Gastroesophageal sphincter (tissue), 4 donors: ENCODE results near the gene OR51B2. TPM values are rescaled to one million over a fixed set of nuclear protein-coding genes. Genes with fewer than 3 reads are reported as not detected.

Experiments used
- ATAC-seq: fragments of 150-250 bp; one replicate; pipeline ENCODE4 v1.9.1; 2016; ENCODE audit warnings: mild to moderate bottlenecking, moderate library complexity
- H3K27ac ChIP-seq, 4 donors: fragments of 200-600 bp; sonication (generic) in 3 of 4; 1 replicate in 3 of 4; 2 replicates in 1 of 4; pipeline ENCODE4 v1.5.1; 2016 to 2019
- H3K27me3 ChIP-seq: fragments of 200-600 bp; sonication (generic); one replicate; pipeline ENCODE4 v1.5.1; 2019
- H3K36me3 ChIP-seq, 2 donors: fragments of 200-600 bp; sonication (generic); one replicate each; pipeline ENCODE4 v1.5.1; 2019; ENCODE audit warnings: control low read depth in 1 of 2
- H3K4me1 ChIP-seq, 3 donors: fragments of 200-600 bp; sonication (generic); 1 replicate in 2 of 3; 2 replicates in 1 of 3; pipeline ENCODE4 v1.5.1; 2016 to 2019; ENCODE audit warnings: control low read depth in 2 of 3
- H3K4me3 ChIP-seq, 2 donors: fragments of 200-600 bp; sonication (generic); one replicate each; pipeline ENCODE4 v1.5.1; 2019; ENCODE audit warnings: mild to moderate bottlenecking in 1 of 2, moderate library complexity in 1 of 2
- H3K9me3 ChIP-seq, 3 donors: fragments of 200-600 bp; sonication (generic); one replicate each; pipeline ENCODE4 v1.5.1; 2017 to 2019; ENCODE audit warnings: control low read depth in 2 of 3
- EP300 ChIP-seq: sonication (generic); formaldehyde crosslinking; IDR thresholded peaks from one replicate; pipeline ENCODE4 v1.6.1; 2017; ENCODE audit warnings: antibody characterized with exemption, mild to moderate bottlenecking
- POLR2A ChIP-seq, 2 donors: fragments of 450-650 bp; IDR thresholded peaks; one replicate each; pipeline ENCODE4 v1.6.1; 2017; ENCODE audit warnings: antibody characterized with exemption in 2 of 2, mild to moderate bottlenecking in 2 of 2, moderate library complexity in 1 of 2
- POLR2AphosphoS5 ChIP-seq: sonication (generic); formaldehyde crosslinking; IDR thresholded peaks from one replicate; pipeline ENCODE4 v1.6.1; 2017; ENCODE audit warnings: antibody characterized with exemption
- WGBS, 2 donors: methylation state at CpG; one replicate each; pipeline ENCODE4 v1.1.5; 2018; ENCODE audit warnings: low coverage in 1 of 2; 5-methylcytosine and 5-hydroxymethylcytosine counted together
- small RNA-seq, 4 donors: library from RNA; depleted of rRNA; stranded (forward); fragments of <200 nt; gene quantifications; one replicate each; pipeline ENCODE3, GENCODE V24; 2016
- total RNA-seq, 4 donors: library from RNA; depleted of rRNA; stranded (reverse); fragments of >200 nt; gene quantifications; one replicate each; pipeline ENCODE4 v1.1.0, GENCODE V29; 2016
- TF ChIP-seq, protein P1 (sequence below), 4 experiments: fragments of 200-600 bp in 2 of 4; fragments of 450-650 bp in 2 of 4; sonication (generic) in 1 of 4; IDR thresholded peaks; one replicate each; pipeline ENCODE4 v1.5.1; 2017 to 2019; ENCODE audit warnings: antibody characterized with exemption in 4 of 4, mild to moderate bottlenecking in 2 of 4, moderate library complexity in 2 of 4

The OR51B2 gene
- total RNA-seq, 4 donors from 2014 or later, result 0.67 TPM; not detected in 3

DNA sequence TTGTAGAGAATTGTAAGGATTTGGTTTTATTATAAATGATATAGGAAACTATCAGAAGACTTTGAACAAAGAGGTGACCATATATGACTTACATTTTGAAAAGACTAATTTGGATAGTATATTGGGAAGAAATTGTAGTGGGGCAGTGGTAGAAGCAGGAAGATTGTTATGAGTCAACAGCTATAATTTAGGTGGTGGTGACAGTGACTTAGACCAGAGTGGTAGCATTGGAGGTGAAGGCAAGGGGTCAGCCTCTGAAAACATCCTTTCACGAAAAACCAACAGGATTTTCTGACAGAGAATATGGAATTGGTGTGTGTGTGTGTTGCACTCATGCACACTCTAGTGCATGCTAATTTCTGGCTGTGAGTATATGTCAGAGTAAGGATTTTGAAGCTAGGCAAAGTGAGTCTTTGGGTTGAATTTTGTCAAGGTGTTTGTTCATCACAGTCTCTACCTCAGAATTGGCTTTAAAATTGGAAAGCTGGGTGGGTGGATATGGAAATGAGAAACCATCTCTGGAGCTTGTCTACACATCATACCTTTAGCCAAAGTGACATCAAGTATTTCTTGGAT lies 46.2 kb downstream of the OR51B2 start:
- no peaks in the 10 kb centered on the region for H3K36me3 ChIP-seq
- WGBS, 2 donors, result 55 to 83% methylated on average over 1 of the region's 1 CpG

DNA sequence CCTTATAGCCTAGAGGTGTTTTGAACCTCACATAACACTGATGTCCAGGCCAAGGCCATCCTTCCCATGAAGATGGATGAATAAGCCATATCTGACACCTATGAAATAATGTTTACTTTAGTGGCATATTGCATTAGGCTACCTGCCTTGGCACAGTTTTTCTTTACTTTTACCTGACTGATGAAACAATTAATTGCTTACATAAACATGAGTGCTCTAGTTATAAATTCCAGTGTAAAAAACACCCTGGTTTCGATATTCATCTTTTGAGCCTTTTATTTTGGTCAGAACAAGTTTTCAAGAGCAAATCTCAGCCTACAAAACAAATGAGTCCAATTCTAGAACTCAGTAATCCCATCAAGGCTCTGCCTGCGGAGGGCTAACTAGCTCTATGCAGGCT lies 47.4 kb downstream of the OR51B2 start:
- Histone ChIP-seq H3K9me3 (no peaks in the 10 kb centered on the region), H3K27me3 (no peaks in the 10 kb centered on the region), H3K27ac (no peak overlapping the region), H3K36me3 (no peaks in the 10 kb centered on the region), H3K4me3 (no peak overlapping the region), H3K4me1 (peaks cover 0 to 6% (median 0%) of the 10 kb centered on the region in 3 donors)
- TF ChIP-seq POLR2AphosphoS5 (no peak), POLR2A (IDR thresholded peaks at IDR 0.05) (no peak), EP300 (no peak)
- TF ChIP-seq, protein P1, sequence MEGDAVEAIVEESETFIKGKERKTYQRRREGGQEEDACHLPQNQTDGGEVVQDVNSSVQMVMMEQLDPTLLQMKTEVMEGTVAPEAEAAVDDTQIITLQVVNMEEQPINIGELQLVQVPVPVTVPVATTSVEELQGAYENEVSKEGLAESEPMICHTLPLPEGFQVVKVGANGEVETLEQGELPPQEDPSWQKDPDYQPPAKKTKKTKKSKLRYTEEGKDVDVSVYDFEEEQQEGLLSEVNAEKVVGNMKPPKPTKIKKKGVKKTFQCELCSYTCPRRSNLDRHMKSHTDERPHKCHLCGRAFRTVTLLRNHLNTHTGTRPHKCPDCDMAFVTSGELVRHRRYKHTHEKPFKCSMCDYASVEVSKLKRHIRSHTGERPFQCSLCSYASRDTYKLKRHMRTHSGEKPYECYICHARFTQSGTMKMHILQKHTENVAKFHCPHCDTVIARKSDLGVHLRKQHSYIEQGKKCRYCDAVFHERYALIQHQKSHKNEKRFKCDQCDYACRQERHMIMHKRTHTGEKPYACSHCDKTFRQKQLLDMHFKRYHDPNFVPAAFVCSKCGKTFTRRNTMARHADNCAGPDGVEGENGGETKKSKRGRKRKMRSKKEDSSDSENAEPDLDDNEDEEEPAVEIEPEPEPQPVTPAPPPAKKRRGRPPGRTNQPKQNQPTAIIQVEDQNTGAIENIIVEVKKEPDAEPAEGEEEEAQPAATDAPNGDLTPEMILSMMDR (IDR thresholded peaks at IDR 0.05), result no peak
- no peak for ATAC-seq
- WGBS, 2 donors, result 66 to 83% methylated on average over 1 to 2 of the region's 2 CpGs

More for the DNA sequence above, 46.2 kb downstream of the OR51B2 start:
- Histone ChIP-seq H3K27me3 (no peaks in the 10 kb centered on the region), H3K4me3 (no peak overlapping the region), H3K9me3 (no peaks in the 10 kb centered on the region), H3K27ac (no peak overlapping the region), H3K4me1 (peaks cover 0 to 6% (median 0%) of the 10 kb centered on the region in 3 donors)
- TF ChIP-seq, protein P1 (IDR thresholded peaks at IDR 0.05), result no peak
- no peak for TF ChIP-seq POLR2AphosphoS5
- TF ChIP-seq EP300, result no peak
- TF ChIP-seq POLR2A (IDR thresholded peaks at IDR 0.05), result no peak
- ATAC-seq, result no peak

- H3K27me3 ChIP-seq, result no peaks in the 10 kb centered on the region
- TF ChIP-seq POLR2A (IDR thresholded peaks at IDR 0.05), result no peak
- no peak for TF ChIP-seq EP300
- TF ChIP-seq POLR2AphosphoS5, result no peak
- TF ChIP-seq, protein P1 (IDR thresholded peaks at IDR 0.05), result no peak
- WGBS, 2 donors, result 52 to 61% methylated on average over 5 to 6 of the region's 6 CpGs
- H3K27ac ChIP-seq, result no peak overlapping the region
- H3K36me3 ChIP-seq, result no peaks in the 10 kb centered on the region
- H3K4me3 ChIP-seq, result no peak overlapping the region
- H3K4me1 ChIP-seq, result peaks cover 0 to under 1% (median 0%) of the 10 kb centered on the region in 3 donors
- H3K9me3 ChIP-seq, result no peaks in the 10 kb centered on the region
- ATAC-seq, result no peak
Observed at GRCh38 chr11:5275369-5276110, 48.6 kb downstream of the OR51B2 start.

GRCh38 chr11:5274395-5274794 lies 49.7 kb downstream of the OR51B2 start:
- WGBS, 2 donors, result 78 to 79% methylated on average over 4 to 5 of the region's 5 CpGs

More at GRCh38 chr11:5274395-5274794, 49.7 kb downstream of the OR51B2 start:
- Histone ChIP-seq H3K27me3 (no peaks in the 10 kb centered on the region), H3K36me3 (no peaks in the 10 kb centered on the region), H3K4me1 (no peaks in the 10 kb centered on the region), H3K4me3 (no peak overlapping the region), H3K9me3 (no peaks in the 10 kb centered on the region), H3K27ac (no peak overlapping the region)
- TF ChIP-seq POLR2AphosphoS5, result no peak
- TF ChIP-seq POLR2A (IDR thresholded peaks at IDR 0.05), result no peak
- no peak for TF ChIP-seq EP300
- TF ChIP-seq, protein P1 (IDR thresholded peaks at IDR 0.05), result no peak
- ATAC-seq, result no peak

Small RNA genes within 50 kb of the gene (small RNA-seq; reads per million reads assigned to genes)
- 0 reads per million in 4 donors for gene AC104389.3

Other genes with a start within 250 kb of the OR51B2 start
- under 1 TPM in 1 of 4 donors, not detected in 3; 0.12 TPM for gene OR52A5, start 185.9 kb downstream of the OR51B2 start, total RNA-seq
- not detected for gene OR52A1, start 169.5 kb downstream of the OR51B2 start, total RNA-seq
- gene OR51V1, start 123.6 kb downstream of the OR51B2 start, total RNA-seq, result not detected
- 100 to 1,000 TPM in 2 of 4 donors, 10 to 100 TPM in 1, not detected in 1; 16.1 to 148 (median 132) TPM for gene HBB, start 97.2 kb downstream of the OR51B2 start, total RNA-seq
- not detected for gene HBD, start 89.8 kb downstream of the OR51B2 start, total RNA-seq
- not detected for gene HBG1, start 74.4 kb downstream of the OR51B2 start, total RNA-seq
- gene HBG2, start 69.5 kb downstream of the OR51B2 start, total RNA-seq, result not detected
- under 1 TPM in 1 of 4 donors, not detected in 3; 0.67 TPM for gene HBE1, start 54.4 kb downstream of the OR51B2 start, total RNA-seq
- not detected for gene OR51B4, start 22.4 kb downstream of the OR51B2 start, total RNA-seq
- not detected for gene OR51B5, start 19.2 kb upstream of the OR51B2 start, total RNA-seq
- gene OR51B6, start 27.2 kb upstream of the OR51B2 start, total RNA-seq, result not detected
- not detected for gene OR51M1, start 59.5 kb upstream of the OR51B2 start, total RNA-seq
- gene OR51Q1, start 97.8 kb upstream of the OR51B2 start, total RNA-seq, result not detected
- gene OR51I1, start 117.2 kb upstream of the OR51B2 start, total RNA-seq, result not detected
- gene OR51I2, start 125.0 kb upstream of the OR51B2 start, total RNA-seq, result not detected
- gene OR52D1, start 164.4 kb upstream of the OR51B2 start, total RNA-seq, result not detected
- under 1 TPM in 3 of 4 donors, not detected in 1; 0.15 to 0.62 (median 0.40) TPM for gene UBQLN3, start 185.7 kb upstream of the OR51B2 start, total RNA-seq
- gene UBQLNL, start 192.4 kb upstream of the OR51B2 start, total RNA-seq, result under 1 TPM in 3 of 4 donors, not detected in 1; 0.27 to 0.62 (median 0.31) TPM
- under 1 TPM in 1 of 4 donors, not detected in 3; 0.54 TPM for gene OR52H1, start 224.2 kb upstream of the OR51B2 start, total RNA-seq